SK-N-SH (cell line): ENCODE results near the gene SIK1.
"Not testable (repeated sequence)": the region's sequence is repeated elsewhere in the genome, so short reads cannot be mapped to it uniquely, and the experiment has no call there.

ENCODE experiments used
- CHD2 ChIP-seq: fragments of 150-350 bp; IDR thresholded peaks from 2 replicates; pipeline ENCODE4 v1.6.1; 2018; ENCODE audit warnings: low read length; ENCODE audit not compliant: partially characterized antibody
- EP300 ChIP-seq, 2 experiments: IDR thresholded peaks; 2 replicates each; pipeline versions ENCODE4 v1.4.0 to v1.6.1; 2012; ENCODE audit warnings: borderline replicate concordance in 1 of 2, low read depth in 1 of 2, low read length in 1 of 2
- EZH2phosphoT487 ChIP-seq: fragments of 200-600 bp; sonication (generic); IDR thresholded peaks from 2 replicates; pipeline ENCODE4 v1.6.1; 2017; ENCODE audit warnings: low read depth, mixed run types, mild to moderate bottlenecking, antibody characterized with exemption, moderate library complexity, borderline replicate concordance
- MXI1 ChIP-seq: IDR thresholded peaks from 2 replicates; pipeline ENCODE4 v1.6.1; 2012; ENCODE audit warnings: mild to moderate bottlenecking, low read depth, low read length, improper control_type of control experiment
- POLR2AphosphoS5 ChIP-seq: IDR thresholded peaks from 2 replicates; pipeline ENCODE4 v1.6.1; 2012; ENCODE audit warnings: low read depth, low read length
- RFX5 ChIP-seq: IDR thresholded peaks from 2 replicates; pipeline ENCODE4 v1.6.1; 2012; ENCODE audit warnings: mild to moderate bottlenecking, improper control_type of control experiment, low read length
- TAF1 ChIP-seq: IDR thresholded peaks from 2 replicates; pipeline ENCODE4 v1.6.1; 2012; ENCODE audit warnings: low read depth, mild to moderate bottlenecking, low read length, moderate library complexity, borderline replicate concordance
- ZBTB33 ChIP-seq: IDR thresholded peaks from 2 replicates; pipeline ENCODE4 v1.4.0; 2012; ENCODE audit warnings: low read depth, borderline replicate concordance
- TF ChIP-seq, protein P1 (sequence below): fragments of 200-600 bp; sonication (generic); IDR thresholded peaks from 2 replicates; pipeline ENCODE4 v1.6.1; 2017; ENCODE audit warnings: antibody characterized with exemption, mild to moderate bottlenecking, moderate library complexity
- TF ChIP-seq, protein P2 (sequence below): fragments of 150-350 bp; IDR thresholded peaks from 2 replicates; pipeline ENCODE4 v1.6.1; 2017; ENCODE audit warnings: antibody characterized with exemption, low read length, low read depth, borderline replicate concordance

- TF ChIP-seq CHD2; EP300 (IDR thresholded peaks at IDR 0.05; ENCODE audit: borderline replicate concordance in 1 of 2, low read depth in 1 of 2, low read length in 1 of 2); ZBTB33; MXI1; POLR2AphosphoS5; TAF1; EZH2phosphoT487; RFX5: not testable (repeated sequence)
- TF ChIP-seq, protein P1, sequence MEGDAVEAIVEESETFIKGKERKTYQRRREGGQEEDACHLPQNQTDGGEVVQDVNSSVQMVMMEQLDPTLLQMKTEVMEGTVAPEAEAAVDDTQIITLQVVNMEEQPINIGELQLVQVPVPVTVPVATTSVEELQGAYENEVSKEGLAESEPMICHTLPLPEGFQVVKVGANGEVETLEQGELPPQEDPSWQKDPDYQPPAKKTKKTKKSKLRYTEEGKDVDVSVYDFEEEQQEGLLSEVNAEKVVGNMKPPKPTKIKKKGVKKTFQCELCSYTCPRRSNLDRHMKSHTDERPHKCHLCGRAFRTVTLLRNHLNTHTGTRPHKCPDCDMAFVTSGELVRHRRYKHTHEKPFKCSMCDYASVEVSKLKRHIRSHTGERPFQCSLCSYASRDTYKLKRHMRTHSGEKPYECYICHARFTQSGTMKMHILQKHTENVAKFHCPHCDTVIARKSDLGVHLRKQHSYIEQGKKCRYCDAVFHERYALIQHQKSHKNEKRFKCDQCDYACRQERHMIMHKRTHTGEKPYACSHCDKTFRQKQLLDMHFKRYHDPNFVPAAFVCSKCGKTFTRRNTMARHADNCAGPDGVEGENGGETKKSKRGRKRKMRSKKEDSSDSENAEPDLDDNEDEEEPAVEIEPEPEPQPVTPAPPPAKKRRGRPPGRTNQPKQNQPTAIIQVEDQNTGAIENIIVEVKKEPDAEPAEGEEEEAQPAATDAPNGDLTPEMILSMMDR, result not testable (repeated sequence)
- TF ChIP-seq, protein P2, sequence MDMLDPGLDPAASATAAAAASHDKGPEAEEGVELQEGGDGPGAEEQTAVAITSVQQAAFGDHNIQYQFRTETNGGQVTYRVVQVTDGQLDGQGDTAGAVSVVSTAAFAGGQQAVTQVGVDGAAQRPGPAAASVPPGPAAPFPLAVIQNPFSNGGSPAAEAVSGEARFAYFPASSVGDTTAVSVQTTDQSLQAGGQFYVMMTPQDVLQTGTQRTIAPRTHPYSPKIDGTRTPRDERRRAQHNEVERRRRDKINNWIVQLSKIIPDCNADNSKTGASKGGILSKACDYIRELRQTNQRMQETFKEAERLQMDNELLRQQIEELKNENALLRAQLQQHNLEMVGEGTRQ, result not testable (repeated sequence)
Measured at GRCh38 chr21:43460475-43460874, 33.5 kb upstream of the SIK1 start.
